Dermis microvascular lymphatic vessel endothelial cell (primary cell): ENCODE results near the gene KCNN3. TPM values are rescaled to one million over a fixed set of nuclear protein-coding genes. Genes with fewer than 3 reads are reported as not detected.

Source experiments
- DNase-seq, 2 donors: peaks; one replicate each; pipeline versions ENCODE4 v3.0.0 to v3.0.0-alpha.2; 2010; ENCODE audit warnings: low read depth in 2 of 2
- total RNA-seq: library from RNA; depleted of rRNA; stranded (reverse); fragments of >200 nt; gene quantifications from 2 replicates; pipeline ENCODE4 v1.2.1, GENCODE V29; 2014

KCNN3 gene
- total RNA-seq, 1 donor from 2014 or later, result 1.0 TPM

DNA sequence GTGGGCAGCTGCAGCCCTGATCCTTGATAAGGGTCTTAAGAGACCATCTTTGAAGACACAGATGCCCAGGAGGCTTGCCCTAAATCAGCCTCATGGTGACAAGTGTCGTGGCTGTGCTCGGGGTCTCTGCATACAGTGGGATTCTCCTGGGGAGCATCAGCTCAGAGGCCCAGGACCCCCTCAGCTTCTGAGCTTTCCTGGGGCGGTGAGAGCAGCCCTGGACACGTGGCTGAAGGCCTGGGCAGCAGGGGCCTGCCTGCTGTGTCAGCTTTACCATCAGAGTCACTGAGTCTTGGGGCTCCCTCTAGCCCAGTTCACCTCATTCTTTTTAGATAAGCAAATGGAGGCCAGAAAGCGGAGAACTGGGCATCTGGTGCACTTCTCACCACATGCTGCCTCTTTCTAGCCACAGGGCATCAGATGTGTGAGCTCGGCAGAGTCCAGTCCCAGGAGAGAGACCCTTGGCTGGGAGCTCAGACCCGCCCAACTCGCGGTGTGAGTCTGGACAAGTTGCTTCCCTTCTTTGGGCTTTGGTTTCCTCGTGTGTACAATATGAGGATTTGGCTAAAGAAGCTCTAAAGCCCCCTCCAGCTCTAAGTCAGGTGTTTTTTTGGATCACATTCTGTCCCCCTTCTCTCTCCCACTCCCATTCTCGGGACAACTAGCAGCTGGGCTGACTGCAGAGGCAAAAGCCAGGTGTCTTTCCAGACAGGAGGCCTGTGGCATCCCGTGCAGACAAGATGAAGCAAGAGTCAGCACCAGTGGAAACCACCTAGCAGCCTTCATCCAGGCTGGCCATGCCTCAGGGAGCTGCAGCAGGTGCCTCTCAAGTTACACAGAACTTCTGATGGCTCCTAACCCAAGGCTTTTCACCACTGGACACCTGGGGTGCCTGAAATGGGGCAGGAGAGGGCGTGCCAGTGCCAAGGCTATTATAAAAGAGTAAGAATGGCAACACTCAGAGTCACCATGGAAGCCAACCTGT is 119.1 kb downstream of the KCNN3 start:
- no peak for DNase-seq

DNA sequence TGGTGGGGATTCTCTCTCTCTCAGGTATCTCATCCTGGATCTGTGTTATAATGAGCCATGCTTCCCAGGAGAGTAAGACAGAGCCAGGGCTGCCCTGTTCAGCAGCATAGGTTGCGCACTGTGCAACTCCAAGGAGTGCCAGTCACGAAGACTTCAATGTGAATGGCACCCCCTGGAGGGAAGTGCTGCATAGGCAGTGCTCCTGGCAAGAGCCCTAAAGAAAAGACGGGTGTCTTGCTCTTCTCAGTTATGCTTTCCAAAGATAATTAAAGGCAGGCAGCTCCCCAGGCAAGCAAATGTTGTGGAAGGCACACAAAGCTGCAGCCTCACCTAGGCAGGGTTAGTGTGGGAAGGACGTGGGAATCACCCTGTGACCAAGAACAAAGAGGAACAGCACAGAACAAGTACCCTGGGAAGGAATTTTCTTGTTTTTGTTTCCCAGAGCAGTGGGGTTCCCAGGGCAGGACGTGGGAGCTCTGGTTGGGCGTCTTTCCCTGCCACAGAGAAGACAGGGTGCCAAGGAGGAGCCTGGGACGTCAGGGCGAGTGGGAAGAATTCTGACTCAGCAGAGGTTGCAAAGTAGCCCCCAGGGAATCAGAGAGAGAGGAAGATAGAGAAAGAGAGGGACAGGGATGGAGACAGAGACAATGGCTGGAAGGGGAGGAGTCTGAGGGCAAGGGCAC is 120.9 kb downstream of the KCNN3 start:
- DNase-seq, result peak in 1 of 2 donors; percentile 42

DNA sequence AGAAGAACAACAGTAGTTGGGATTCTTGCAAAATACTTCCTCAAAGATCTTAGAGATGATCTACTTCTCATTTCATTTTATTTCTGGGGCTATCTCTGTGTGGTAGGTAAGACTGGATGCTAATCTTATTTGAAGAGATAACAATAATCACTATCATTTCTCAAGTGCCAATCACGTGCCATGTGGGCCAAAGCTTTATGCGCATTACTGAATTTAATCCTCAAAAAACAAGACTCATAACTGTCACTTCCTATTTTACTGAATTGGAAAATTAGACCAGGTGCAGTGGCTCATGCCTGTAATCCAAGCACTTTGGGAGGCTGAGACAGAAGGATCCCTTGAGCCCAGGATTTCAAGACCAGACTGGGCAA is 121.7 kb downstream of the KCNN3 start:
- DNase-seq, result no peak

DNA sequence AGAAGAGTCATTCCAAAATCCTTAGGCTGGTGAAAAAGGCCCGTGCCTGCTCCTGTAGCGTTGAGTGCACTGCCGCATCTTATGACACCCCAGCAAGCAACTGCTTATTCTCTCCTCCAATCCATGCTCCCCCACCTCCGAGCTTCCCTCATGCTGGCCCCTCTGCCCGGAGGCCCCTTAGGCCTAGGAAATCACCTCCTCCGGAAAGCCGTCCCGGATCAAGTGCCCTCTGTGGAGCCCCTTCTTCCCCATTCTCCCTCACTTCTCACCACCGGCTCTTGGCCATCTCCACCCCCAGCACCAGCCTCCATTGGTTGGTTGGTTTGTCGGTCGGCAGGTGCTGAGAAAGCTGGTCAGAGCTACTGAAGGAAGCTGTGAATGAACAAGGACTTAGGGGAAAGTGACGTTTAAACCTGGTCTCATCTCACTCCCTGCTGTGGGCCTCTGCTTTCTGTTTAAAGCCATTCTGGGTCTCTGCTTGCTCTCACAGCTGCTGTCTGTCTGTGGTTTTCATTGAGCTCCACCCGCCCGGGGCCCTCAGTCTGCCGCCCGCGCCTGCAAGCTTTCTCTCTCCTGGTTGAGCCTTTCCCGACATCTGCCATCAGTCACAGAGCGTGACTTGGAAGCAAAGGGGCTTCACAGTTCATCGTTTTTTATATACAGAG is 122.2 kb downstream of the KCNN3 start:
- DNase-seq, result no peak

DNA sequence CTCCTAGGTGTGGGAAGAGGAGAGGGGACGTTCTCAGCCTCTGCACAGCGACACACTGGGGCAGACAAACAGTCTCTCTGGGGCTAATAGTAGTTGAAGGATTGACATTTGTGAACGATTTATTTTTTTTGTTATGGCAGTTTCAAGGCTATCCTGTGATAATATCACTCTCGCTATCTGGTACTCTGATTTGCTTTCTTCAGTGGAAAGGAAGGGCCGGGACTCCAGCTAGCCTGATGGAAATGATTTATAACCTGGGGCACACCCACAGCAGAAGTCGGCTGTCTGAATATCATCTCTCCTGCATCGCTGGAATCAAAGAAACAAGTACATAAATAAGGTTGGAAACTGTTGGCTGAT is 122.7 kb downstream of the KCNN3 start:
- DNase-seq, result no peak

DNA sequence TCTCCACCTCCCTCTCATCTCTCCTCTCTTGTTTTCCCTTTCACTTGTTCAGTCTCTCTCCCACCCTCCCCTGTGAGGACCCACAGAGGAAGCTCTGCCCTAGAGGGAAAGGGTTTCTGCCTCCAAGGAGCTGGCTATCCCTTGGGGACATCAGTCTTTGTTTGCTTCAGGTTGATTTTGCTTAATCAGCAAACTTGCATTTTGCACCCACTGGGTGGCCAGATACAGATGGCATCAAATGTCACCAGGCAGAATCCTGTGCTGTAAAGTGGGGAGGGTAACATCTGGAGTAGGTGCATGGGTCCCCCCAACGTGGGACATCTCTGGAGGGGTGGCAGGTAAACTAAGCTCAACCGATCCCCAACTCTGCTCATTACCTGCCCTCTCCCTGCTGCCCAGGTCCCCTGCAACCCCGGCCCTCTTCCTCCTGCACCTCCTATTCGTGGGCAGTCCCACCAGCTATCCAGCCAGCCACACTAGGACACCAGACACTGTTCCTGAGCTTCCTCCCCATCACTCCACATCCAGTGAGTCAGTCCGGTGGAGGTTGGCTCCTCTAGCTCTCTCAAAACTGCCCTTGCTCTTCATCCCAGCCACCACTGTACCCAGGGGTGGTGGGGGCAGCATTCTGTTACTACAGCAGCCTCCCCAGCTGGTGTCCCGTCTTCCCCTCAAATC is 123.3 kb downstream of the KCNN3 start:
- DNase-seq, result no peak

DNA sequence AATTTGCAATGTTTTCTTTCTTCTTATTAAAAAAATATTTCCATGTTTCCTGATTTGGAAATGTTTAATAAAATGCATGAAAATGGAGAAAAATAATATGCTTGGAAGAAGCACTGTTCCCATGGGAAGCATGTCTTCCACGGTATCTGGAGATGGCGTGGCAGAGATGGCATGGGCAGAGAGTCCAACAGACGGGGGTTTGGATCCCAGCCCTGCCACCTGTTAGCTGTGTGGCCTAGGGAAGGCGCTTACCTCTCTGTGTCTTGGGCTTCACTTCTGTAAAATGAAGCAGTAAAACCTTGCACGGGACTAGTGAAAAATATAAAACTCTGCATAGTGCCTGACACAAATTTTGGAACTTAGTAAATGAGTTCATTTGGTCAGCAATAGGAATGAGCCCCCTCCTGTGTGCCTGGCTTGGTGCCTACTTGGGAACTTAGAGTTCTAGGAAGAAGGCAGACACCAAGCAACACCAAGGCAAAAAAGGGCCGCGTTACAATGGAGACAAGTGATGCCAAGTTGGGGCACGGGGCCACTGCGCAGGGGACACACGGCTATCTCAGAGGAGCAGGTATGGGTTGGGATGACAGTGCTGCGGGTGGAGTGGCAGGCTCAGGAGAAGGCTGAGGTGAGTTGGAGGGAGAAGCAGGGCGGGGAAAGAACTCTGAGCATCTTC is 124.2 kb downstream of the KCNN3 start:
- no peak for DNase-seq

DNA sequence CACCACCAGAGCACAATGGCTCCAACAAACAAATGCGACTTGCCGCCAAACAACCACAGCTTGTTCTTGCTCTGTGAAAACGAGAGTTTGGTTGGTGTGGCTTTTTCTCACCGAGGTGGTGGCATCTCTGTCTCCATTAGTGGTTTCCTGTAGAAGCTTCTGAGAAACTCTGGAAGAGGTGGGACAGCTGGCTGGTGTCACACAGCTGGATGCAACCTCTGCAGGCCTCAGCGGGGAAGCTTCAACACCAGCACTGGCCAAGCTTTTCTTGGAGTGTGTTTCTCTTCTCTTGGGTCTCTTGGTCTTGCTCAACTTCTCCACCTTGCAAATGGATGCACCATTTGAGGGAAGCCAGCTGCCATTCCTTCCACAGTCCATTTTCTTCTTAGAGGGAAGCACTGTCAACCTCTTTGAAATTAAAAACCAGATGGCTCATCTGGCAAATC is 124.8 kb downstream of the KCNN3 start:
- DNase-seq, result no peak

DNA sequence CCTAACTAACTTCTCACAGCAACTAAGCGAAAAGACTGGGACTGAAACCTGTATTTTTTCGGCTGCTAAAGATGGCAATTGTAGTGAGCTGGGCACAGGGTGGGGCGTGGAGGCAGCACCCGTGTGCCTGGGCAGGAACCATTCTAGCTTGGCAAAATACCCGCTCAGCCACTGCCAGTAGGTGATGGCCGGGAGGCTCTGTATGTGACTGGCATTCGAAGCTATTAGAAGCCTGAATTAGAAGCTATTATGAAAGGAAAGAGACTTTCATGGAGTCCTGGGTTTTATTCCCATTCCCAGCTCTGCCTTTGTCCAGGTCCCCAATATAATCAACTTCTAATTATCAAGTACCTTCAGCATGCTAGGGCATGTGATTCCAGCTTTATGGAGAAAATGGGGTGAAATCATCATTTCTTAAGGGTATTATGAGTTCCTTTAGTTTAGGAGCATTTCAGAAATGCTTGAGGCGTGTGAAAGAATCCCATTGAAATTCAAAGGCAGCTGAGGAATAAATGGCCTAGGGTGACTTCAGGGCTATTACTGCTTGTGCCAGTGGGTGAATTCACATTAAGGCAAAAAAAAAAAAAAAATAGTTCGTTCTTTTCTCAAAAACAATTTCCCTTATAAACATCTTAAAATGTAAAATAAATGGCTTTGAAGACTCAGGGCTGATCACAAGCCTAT is 125.6 kb downstream of the KCNN3 start:
- no peak for DNase-seq

DNA sequence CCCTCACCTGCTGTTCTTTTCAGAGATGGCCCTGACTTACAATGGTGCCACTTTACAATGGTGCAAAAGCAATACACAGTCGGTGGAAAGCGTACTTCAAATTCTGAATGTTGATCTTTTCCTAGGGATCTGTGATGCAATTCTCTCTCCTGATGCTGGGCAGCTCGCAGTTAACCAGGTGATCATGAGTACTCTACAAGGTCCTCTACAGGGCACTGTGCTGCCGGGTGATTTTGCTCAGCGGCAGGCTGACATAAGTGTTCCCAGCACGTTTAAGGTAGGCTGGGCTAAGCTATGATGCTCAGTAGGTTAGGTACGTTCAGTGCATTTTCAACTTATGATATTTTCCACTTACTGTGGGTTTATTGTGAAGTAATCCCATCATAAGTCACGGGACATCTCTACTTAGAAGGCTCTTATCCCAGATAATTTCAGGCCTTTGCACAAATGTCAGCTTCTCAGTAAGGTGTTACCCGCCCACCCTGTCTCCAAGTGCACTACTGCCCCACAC is 126.5 kb downstream of the KCNN3 start:
- DNase-seq, result no peak

DNA sequence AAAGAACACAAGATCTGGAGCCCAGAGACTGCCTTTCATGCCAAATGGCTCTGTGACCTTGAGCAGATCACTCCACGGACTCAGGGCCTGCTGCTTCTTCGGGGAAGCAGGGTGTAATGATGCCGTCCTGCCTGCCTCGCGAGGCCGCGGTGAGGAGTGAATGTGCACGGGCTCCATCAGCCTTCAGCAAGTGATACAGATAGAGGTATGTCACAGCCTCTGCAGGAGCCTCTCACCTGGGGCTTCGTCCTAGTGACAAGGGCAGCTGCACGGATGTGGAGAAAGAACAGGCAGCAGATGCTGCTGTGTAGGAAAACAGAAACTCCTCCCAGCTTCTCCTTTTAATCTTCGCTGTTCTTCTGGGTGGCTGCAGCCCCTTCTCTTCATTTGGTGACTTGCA is 127.5 kb downstream of the KCNN3 start:
- no peak for DNase-seq

DNA sequence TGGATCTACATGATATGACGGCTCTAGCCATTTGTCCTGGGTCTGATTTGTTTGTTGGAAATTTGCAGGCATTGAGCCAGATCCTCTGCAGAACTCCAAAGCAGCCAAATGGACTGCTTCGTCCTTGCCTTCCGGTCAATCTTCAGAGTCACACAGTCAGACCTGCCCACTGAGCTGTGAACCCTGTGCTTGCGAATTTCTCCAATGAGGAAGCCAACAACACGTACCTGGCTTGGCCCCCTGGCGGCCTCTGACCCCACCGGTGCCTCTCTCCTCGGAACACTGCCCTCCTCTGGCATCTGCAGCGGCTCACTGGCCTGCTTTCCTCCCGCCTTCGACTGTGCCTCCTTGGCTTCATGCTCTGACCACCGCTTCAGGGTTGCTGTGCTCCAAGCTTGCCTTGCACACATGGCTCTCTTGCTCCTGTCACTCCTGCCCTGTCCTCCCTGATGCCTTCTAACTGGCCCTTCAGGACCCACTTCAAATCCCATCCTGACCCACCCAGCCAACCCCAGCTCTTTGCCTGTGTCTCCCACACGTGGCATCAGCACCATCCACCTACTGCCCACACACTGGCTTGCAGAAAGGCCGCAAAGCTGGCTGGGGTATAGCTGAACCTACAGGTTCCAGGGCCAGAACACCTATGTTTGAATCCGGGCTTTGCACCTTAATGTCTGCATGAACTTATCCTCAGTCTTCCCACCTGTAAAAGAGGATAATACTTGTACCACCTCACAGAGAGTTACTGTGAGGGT is 128.2 kb downstream of the KCNN3 start:
- no peak for DNase-seq

DNA sequence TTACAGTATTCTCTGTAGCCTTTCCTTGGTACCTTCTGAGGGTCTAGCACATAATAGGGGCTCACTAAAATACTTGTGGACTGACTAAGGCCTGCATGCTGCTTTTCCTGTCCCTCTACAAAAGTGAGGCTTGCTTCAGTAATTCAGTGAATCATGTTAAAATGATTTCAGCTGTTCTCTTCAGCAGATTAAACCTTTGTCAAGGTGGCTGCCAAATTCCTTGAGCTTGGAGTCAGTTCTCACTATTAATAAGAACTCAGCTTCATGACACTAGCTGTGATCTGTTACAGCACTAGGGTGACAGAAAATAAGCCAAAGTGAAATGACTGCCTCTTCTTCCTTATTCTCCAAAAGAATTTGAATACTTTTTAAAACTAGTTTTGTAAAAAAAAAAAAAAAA is 128.8 kb downstream of the KCNN3 start:
- DNase-seq, result no peak

DNA sequence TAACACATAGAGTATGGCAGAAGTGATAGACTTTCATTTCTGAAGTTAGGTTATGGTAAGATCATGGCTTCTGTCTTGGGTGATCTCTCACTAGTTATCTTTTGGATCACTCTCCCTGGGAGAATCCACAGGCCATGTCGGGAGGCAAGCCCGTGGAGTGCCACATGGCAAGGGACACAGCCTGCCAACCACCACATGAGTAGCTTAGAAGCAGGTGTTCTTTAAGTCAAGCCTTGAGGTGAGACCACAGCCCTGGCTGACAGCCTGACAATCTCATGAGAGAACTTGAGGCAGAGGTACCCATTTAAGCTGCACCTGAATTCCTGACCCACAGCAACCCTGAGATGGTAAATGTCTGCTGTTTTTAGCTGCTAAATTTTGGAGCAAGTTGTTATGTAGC is 130.4 kb downstream of the KCNN3 start:
- DNase-seq, result no peak

DNA sequence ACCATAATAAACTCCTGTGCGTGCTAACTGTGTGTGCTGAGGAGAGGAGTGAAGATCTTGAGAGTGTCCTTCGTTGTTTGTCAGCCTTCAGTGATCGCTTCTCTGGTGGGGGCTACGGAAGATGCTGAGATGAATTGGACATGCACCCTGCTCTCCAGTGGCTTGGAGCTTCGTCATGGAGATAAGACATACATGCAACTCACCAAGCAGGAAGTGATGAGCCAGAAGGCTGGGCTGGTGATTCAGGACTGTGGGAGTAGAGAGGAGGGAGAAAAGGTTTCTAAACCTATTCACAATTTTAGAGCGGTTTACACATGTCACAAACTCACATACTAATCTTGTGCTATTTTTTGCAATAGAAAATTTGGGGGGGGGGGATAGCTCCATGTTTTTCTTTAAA is 133.2 kb downstream of the KCNN3 start:
- DNase-seq, result peak in 1 of 2 donors; percentile 39

DNA sequence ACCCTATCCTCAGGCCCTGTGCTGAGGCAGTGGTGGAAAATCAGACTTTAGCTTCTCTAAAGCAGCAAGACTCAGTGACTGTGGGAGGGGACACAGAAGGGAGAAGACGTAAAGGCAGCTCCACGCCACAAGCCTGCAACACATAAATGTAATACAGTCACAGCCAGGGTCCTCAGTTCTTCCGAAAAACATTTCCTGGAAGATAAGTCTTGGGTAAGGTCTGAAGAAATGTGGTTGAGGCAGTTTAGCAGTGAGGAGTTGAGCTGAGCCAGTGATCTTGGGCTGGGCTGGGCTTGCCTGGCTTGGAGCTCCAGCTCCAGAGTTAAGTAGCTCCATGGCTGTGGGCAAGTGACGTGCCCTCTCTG is 134.3 kb downstream of the KCNN3 start:
- no peak for DNase-seq

DNA sequence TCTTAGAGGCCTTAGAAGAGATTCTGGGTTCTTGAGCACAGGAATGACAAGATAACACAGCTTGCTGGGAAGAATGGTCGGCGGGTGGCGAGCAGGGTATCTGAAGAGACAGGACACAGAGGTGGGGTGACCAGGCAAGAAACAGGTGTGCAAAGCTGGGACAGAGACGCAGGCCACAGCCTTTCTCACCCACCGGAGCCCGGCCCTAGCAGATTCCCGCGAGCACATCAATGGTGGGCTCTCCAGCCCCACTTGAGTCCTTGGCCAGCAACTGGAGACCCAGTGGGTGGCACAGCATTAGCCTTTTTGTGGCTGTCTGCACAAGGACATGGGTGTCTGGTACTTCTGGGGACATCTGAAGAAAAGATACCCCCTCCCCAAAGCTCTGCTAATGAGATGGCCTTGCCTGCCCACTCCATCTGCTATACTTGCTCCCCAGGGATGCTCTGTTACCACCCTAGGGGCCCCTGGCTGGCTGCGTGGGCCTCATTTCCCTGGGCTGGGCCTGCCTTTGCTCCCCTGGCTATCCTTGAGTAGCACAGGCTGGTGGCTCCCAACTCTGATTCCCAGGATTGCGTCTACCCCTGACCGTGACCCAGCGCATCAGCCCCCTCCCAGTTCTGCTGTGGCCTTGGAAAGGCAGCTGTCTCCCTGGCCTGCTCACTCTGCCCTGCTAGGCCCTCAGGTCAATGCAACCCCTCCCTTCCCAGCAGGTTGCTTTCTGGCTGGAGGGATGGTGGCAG is 134.8 kb downstream of the KCNN3 start:
- DNase-seq, result no peak

DNA sequence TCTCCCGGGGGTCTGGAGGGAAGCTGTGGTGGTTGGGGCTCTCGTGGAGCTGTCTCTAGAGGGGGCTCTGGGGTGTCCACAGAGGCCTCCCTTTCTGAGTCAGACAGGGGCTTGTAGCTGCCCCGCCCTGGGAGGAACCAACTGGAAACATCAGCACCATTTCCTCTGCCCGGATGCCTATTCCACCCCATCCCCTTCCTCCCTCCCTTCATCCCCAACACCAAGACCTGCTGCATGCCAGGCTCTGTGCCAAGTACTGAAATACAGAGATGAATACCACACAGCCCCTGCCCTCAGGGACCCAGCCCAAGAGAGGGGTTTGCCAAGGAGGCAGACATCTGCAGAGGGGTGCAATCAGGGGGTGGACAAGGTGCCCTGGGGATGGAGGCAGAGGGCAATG is 136.5 kb downstream of the KCNN3 start:
- peak; percentile 43 to 44 for DNase-seq

DNA sequence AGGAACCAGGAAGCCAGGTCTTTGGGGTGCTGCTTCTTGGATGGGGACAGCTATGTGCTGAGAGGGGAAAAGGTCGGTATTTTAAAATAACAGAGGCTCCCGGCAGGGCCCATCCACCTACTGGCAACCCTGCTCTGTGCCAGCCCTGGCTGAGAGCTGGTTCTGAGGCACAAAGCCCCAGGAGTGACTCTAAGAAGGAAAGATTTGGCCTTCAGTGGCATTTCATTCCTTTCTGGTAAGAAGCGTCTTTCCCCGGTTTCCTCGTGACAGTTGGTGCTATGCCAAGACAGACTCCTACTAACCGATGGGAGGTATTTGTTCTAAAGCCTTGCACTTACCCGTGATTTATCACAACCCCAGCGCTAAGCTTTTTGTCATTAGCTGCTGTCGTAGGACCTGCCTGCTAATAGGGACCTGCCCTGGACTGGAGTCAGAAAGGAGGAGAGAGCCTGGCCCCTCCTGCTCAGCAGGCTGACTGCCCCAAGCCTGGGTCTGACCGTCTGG is 139.0 kb downstream of the KCNN3 start:
- peak in 1 of 2 donors; percentile 69 for DNase-seq
